Inflammatory macrophage treated with lipopolysaccharide for 4 hours (primary cell): ENCODE results near the gene MYL5.
A peak's percentile ranks its signal among the peaks of the same experiment; 100 is the strongest.

Source experiments
- DNase-seq: peaks from one replicate; pipeline ENCODE4 v3.0.0-alpha.2; 2020

The MYL5 gene

GRCh38 chr4:708631-708933, 34.2 kb downstream of the MYL5 start:
- no peak for DNase-seq

- DNase-seq: no peak
Observed at GRCh38 chr4:709348-709747, 35.0 kb downstream of the MYL5 start.

GRCh38 chr4:710116-710515, 35.8 kb downstream of the MYL5 start:
- no peak for DNase-seq

GRCh38 chr4:710916-711315, 36.6 kb downstream of the MYL5 start:
- DNase-seq: no peak

- DNase-seq: no peak
Observed at GRCh38 chr4:712093-712492, 37.8 kb downstream of the MYL5 start.

GRCh38 chr4:712916-713632, 38.7 kb downstream of the MYL5 start:
- DNase-seq: no peak

GRCh38 chr4:714087-714486, 39.7 kb downstream of the MYL5 start:
- no peak for DNase-seq

- no peak for DNase-seq
Observed at GRCh38 chr4:717601-718320, 43.4 kb downstream of the MYL5 start.

GRCh38 chr4:718460-718859, 44.1 kb downstream of the MYL5 start:
- DNase-seq: no peak

GRCh38 chr4:720111-720860, 45.9 kb downstream of the MYL5 start:
- DNase-seq: no peak

GRCh38 chr4:721261-722168, 47.2 kb downstream of the MYL5 start:
- DNase-seq: no peak

GRCh38 chr4:722169-722725, 47.9 kb downstream of the MYL5 start:
- peak; percentile 11 for DNase-seq

- no peak for DNase-seq
Observed at GRCh38 chr4:722851-723360, 48.6 kb downstream of the MYL5 start.

- no peak for DNase-seq
Observed at GRCh38 chr4:723751-724530, 49.6 kb downstream of the MYL5 start.

GRCh38 chr4:725391-726234, 51.3 kb downstream of the MYL5 start:
- no peak for DNase-seq

- DNase-seq: no peak
Observed at GRCh38 chr4:726235-726787, 52.0 kb downstream of the MYL5 start.

GRCh38 chr4:726838-727237, 52.5 kb downstream of the MYL5 start:
- no peak for DNase-seq

GRCh38 chr4:727576-727975, 53.2 kb downstream of the MYL5 start:
- DNase-seq: no peak

- DNase-seq: no peak
Observed at GRCh38 chr4:729336-730315, 55.3 kb downstream of the MYL5 start.
